Mesenchymal stem cell (in vitro differentiated cells and primary cell): Measurements from ENCODE around the gene PXT1.
A peak's percentile ranks its signal among the peaks of the same experiment; 100 is the strongest.

Experiments
- DNase-seq: peaks from one replicate; pipeline ENCODE4 v3.0.0-alpha.2; 2013
- H2AFZ ChIP-seq: one replicate; pipeline ENCODE4 v1.6.1; 2013; ENCODE audit warnings: low read depth, mild to moderate bottlenecking, control low read depth, inconsistent platforms, low read length, moderate library complexity
- H2AK5ac ChIP-seq: 2 replicates; pipeline ENCODE4 v1.6.1; 2013; ENCODE audit warnings: low read length, moderate library complexity, mild to moderate bottlenecking, inconsistent platforms; ENCODE audit not compliant: severe bottlenecking
- H2BK120ac ChIP-seq: one replicate; pipeline ENCODE4 v1.6.1; 2013; ENCODE audit warnings: low read depth, mild to moderate bottlenecking, inconsistent platforms, low read length, moderate library complexity
- H2BK12ac ChIP-seq, 2 experiments: one replicate each; pipeline ENCODE4 v1.6.1; 2013; ENCODE audit warnings: inconsistent platforms in 2 of 2, low read length in 2 of 2, mild to moderate bottlenecking in 2 of 2, moderate library complexity in 2 of 2, control low read depth in 1 of 2
- H2BK15ac ChIP-seq: one replicate; pipeline ENCODE4 v1.6.1; 2013; ENCODE audit warnings: mild to moderate bottlenecking, low read depth, inconsistent platforms; ENCODE audit not compliant: poor library complexity, severe bottlenecking
- H2BK5ac ChIP-seq: 2 replicates; pipeline ENCODE4 v1.6.1; 2013; ENCODE audit warnings: low read depth, mild to moderate bottlenecking, low read length, control low read depth, inconsistent platforms; ENCODE audit not compliant: poor library complexity, severe bottlenecking
- H3K14ac ChIP-seq, 2 experiments: one replicate each; pipeline ENCODE4 v1.6.1; 2013; ENCODE audit warnings: inconsistent platforms in 2 of 2, low read length in 2 of 2, control low read depth in 1 of 2, mild to moderate bottlenecking in 1 of 2, moderate library complexity in 1 of 2
- H3K18ac ChIP-seq, 2 experiments: one replicate each; pipeline ENCODE4 v1.6.1; 2013; ENCODE audit warnings: inconsistent platforms in 2 of 2, low read length in 2 of 2, control low read depth in 1 of 2, low read depth in 1 of 2, mild to moderate bottlenecking in 1 of 2
- H3K23ac ChIP-seq, 2 experiments: one replicate each; pipeline ENCODE4 v1.6.1; 2013; ENCODE audit warnings: inconsistent platforms in 2 of 2, low read length in 2 of 2, mild to moderate bottlenecking in 2 of 2, moderate library complexity in 2 of 2, control low read depth in 1 of 2
- H3K27ac ChIP-seq: 2 replicates; pipeline ENCODE4 v1.5.1; 2013; ENCODE audit warnings: mild to moderate bottlenecking, moderate library complexity, low read length, control low read depth, inconsistent platforms; ENCODE audit not compliant: poor library complexity, severe bottlenecking
- H3K27me3 ChIP-seq, 2 experiments: 2 replicates each; pipeline versions ENCODE4 v1.6.1 to v1.7.0; 2013; ENCODE audit warnings: low read length in 2 of 2, mild to moderate bottlenecking in 2 of 2, moderate library complexity in 2 of 2, control low read depth in 1 of 2, inconsistent platforms in 1 of 2; ENCODE audit not compliant: control insufficient read depth in 1 of 2, insufficient read depth in 1 of 2
- H3K36me3 ChIP-seq, 2 experiments: 2 replicates each; pipeline versions ENCODE4 v1.6.1 to v1.7.0; 2013; ENCODE audit warnings: low read length in 2 of 2, control low read depth in 1 of 2, inconsistent platforms in 1 of 2, low read depth in 1 of 2, mild to moderate bottlenecking in 1 of 2; ENCODE audit not compliant: insufficient read depth in 2 of 2, control insufficient read depth in 1 of 2
- H3K4ac ChIP-seq, 2 experiments: one replicate each; pipeline ENCODE4 v1.6.1; 2013; ENCODE audit warnings: inconsistent platforms in 2 of 2, low read length in 2 of 2, mild to moderate bottlenecking in 2 of 2, moderate library complexity in 2 of 2, control low read depth in 1 of 2, low read depth in 1 of 2
- H3K4me1 ChIP-seq: 2 replicates; pipeline ENCODE4 v1.6.1; 2013; ENCODE audit warnings: low read depth, low read length, control low read depth; ENCODE audit not compliant: control insufficient read depth, insufficient read depth
- H3K4me2 ChIP-seq: 2 replicates; pipeline ENCODE4 v1.6.1; 2013; ENCODE audit warnings: low read length, mild to moderate bottlenecking, inconsistent platforms; ENCODE audit not compliant: poor library complexity, severe bottlenecking
- H3K4me3 ChIP-seq, 2 experiments: 2 replicates each; pipeline versions ENCODE4 v1.5.1 to v1.7.0; 2013; ENCODE audit warnings: low read length in 2 of 2, mild to moderate bottlenecking in 2 of 2, control low read depth in 1 of 2, low read depth in 1 of 2; ENCODE audit not compliant: insufficient read depth in 1 of 2
- H3K79me1 ChIP-seq: replicated peaks from 2 replicates; pipeline ENCODE4 v1.6.1; 2013; ENCODE audit warnings: mild to moderate bottlenecking, control low read depth, low read length, inconsistent platforms; ENCODE audit not compliant: poor library complexity, severe bottlenecking
- H3K9ac ChIP-seq: 2 replicates; pipeline ENCODE4 v1.7.0; 2013; ENCODE audit warnings: mild to moderate bottlenecking, low read length, moderate library complexity
- H3K9me3 ChIP-seq: 2 replicates; pipeline ENCODE4 v1.7.0; 2013; ENCODE audit warnings: mild to moderate bottlenecking, low read length; ENCODE audit not compliant: control insufficient read depth
- H4K8ac ChIP-seq: one replicate; pipeline ENCODE4 v1.6.1; 2013; ENCODE audit warnings: inconsistent platforms, mild to moderate bottlenecking, low read length, moderate library complexity
- H4K91ac ChIP-seq: one replicate; pipeline ENCODE4 v1.6.1; 2013; ENCODE audit warnings: mild to moderate bottlenecking, low read length, inconsistent platforms
- WGBS: methylation state at CpG from one replicate; pipeline ENCODE4 v1.1.7; 2013; ENCODE audit warnings: mixed read lengths; 5-methylcytosine and 5-hydroxymethylcytosine counted together

The PXT1 gene

GRCh38 chr6:36387440-36388303, 55.0 kb downstream of the PXT1 start, which contains the start of gene ETV7:
TSS of gene ETV7 (minus strand) at chr6:36387669. CDS start at chr6:36387541, 128 bp downstream.
- H3K27me3 ChIP-seq: peaks cover 9 to 26% of the 10 kb centered on the region in 2 experiments
- H3K18ac ChIP-seq: peak within 1 kb of the TSS; percentile 38 to 73
- peak within 1 kb of the TSS in 1 of 2 experiments; percentile 88 for H3K14ac ChIP-seq
- no peak within 1 kb of the TSS for H3K27ac ChIP-seq
- peak within 1 kb of the TSS; percentile 34 for H2BK15ac ChIP-seq
- peak within 1 kb of the TSS in 1 of 2 experiments; percentile 89 for H3K23ac ChIP-seq
- peak within 1 kb of the TSS; percentile 75 for H4K8ac ChIP-seq
- peak within 1 kb of the TSS in 1 of 2 experiments; percentile 6 for H3K4ac ChIP-seq
- no peaks in the 10 kb centered on the region for H3K79me1 ChIP-seq
- peak within 1 kb of the TSS; percentile 3 for H4K91ac ChIP-seq
- peak within 1 kb of the TSS; percentile 54 for H2AFZ ChIP-seq
- H2BK120ac ChIP-seq: no peak within 1 kb of the TSS
- no peaks in the 10 kb centered on the region for H3K9me3 ChIP-seq
- no peaks in the 10 kb centered on the region for H3K36me3 ChIP-seq
- H3K4me2 ChIP-seq: peak within 1 kb of the TSS; percentile 93
- no peak within 1 kb of the TSS for H2AK5ac ChIP-seq
- 6% methylated on average over 63 of the region's 65 CpGs for WGBS
- no peak within 1 kb of the TSS for H2BK5ac ChIP-seq
- peak; percentile 56 for DNase-seq
- H2BK12ac ChIP-seq: peak within 1 kb of the TSS in 1 of 2 experiments; percentile 88
- H3K4me3 ChIP-seq: peak within 1 kb of the TSS; percentile 61 to 81
- peak within 1 kb of the TSS; percentile 79 for H3K9ac ChIP-seq
- peaks cover 15% of the 10 kb centered on the region for H3K4me1 ChIP-seq

GRCh38 chr6:36386495-36387439, 55.9 kb downstream of the PXT1 start:
- peak overlapping the region; percentile 39 to 81 for H3K4me3 ChIP-seq
- peak overlapping the region; percentile 93 for H3K4me2 ChIP-seq
- no peaks in the 10 kb centered on the region for H3K79me1 ChIP-seq

GRCh38 chr6:36384095-36384494, 58.6 kb downstream of the PXT1 start:
- no peak overlapping the region for H3K9ac ChIP-seq
- DNase-seq: no peak
- H3K36me3 ChIP-seq: no peaks in the 10 kb centered on the region
- H2BK15ac ChIP-seq: no peak overlapping the region
- peaks cover 15% of the 10 kb centered on the region for H3K4me1 ChIP-seq
- H2BK5ac ChIP-seq: no peak overlapping the region
- H2AFZ ChIP-seq: no peak overlapping the region
- 74% methylated on average over 2 of the region's 2 CpGs for WGBS
- no peak overlapping the region for H3K4me2 ChIP-seq
- H2BK12ac ChIP-seq: no peak overlapping the region
- H4K91ac ChIP-seq: no peak overlapping the region
- H3K18ac ChIP-seq: no peak overlapping the region
- no peak overlapping the region for H3K4ac ChIP-seq
- H3K4me3 ChIP-seq: no peak overlapping the region
- no peak overlapping the region for H2AK5ac ChIP-seq
- H4K8ac ChIP-seq: no peak overlapping the region
- no peak overlapping the region for H3K14ac ChIP-seq
- H3K9me3 ChIP-seq: no peaks in the 10 kb centered on the region
- H3K27ac ChIP-seq: no peak overlapping the region
- no peak overlapping the region for H2BK120ac ChIP-seq
- no peaks in the 10 kb centered on the region for H3K79me1 ChIP-seq
- H3K23ac ChIP-seq: no peak overlapping the region
- peaks cover 8 to 22% of the 10 kb centered on the region in 2 experiments for H3K27me3 ChIP-seq

More at GRCh38 chr6:36386495-36387439, 55.9 kb downstream of the PXT1 start:
- DNase-seq: peak; percentile 80
- Histone ChIP-seq H3K4me1 (peaks cover 15% of the 10 kb centered on the region), H2BK12ac (peak overlapping the region in 1 of 2 experiments; percentile 4), H3K27ac (no peak overlapping the region), H2BK15ac (peak overlapping the region; percentile 34), H4K91ac (peak overlapping the region; percentile 1), H2AFZ (peak overlapping the region; percentile 54), H4K8ac (peak overlapping the region; percentile 19), H3K9me3 (no peaks in the 10 kb centered on the region), H2BK120ac (no peak overlapping the region), H2AK5ac (no peak overlapping the region), H3K36me3 (no peaks in the 10 kb centered on the region), H3K14ac (no peak overlapping the region), H2BK5ac (no peak overlapping the region), H3K18ac (peak overlapping the region; percentile 38 to 61), H3K27me3 (peaks cover 9 to 26% of the 10 kb centered on the region in 2 experiments), H3K4ac (peak overlapping the region; percentile 6 to 17), H3K9ac (peak overlapping the region; percentile 79), H3K23ac (peak overlapping the region in 1 of 2 experiments; percentile 89)
- WGBS: 4% methylated on average over 32 of the region's 33 CpGs
